AG08395 (cell line): Measurements from ENCODE around the gene TLL2.
A peak's percentile ranks its signal among the peaks of the same experiment; 100 is the strongest.

Experiments
- DNase-seq: peaks from one replicate; pipeline ENCODE4 v3.0.0; 2012; ENCODE audit warnings: mixed read lengths, low spot score

The TLL2 gene

GRCh38 chr10:96421995-96422394, 91.7 kb downstream of the TLL2 start:
- DNase-seq, result no peak

GRCh38 chr10:96420228-96421009, 93.3 kb downstream of the TLL2 start:
- no peak for DNase-seq

GRCh38 chr10:96419351-96419750, 94.4 kb downstream of the TLL2 start:
- no peak for DNase-seq

- no peak for DNase-seq
Measured at GRCh38 chr10:96418582-96418981, 95.1 kb downstream of the TLL2 start.

GRCh38 chr10:96417441-96417840, 96.3 kb downstream of the TLL2 start:
- no peak for DNase-seq

GRCh38 chr10:96416643-96417042, 97.1 kb downstream of the TLL2 start:
- peak; percentile 11 for DNase-seq

GRCh38 chr10:96415891-96416554, 97.7 kb downstream of the TLL2 start:
- no peak for DNase-seq

- DNase-seq, result no peak
Measured at GRCh38 chr10:96415150-96415890, 98.4 kb downstream of the TLL2 start.

GRCh38 chr10:96414303-96414702, 99.4 kb downstream of the TLL2 start:
- no peak for DNase-seq

- no peak for DNase-seq
Measured at GRCh38 chr10:96413151-96413787, 100.5 kb downstream of the TLL2 start.

- DNase-seq, result no peak
Measured at GRCh38 chr10:96411716-96412320, 101.9 kb downstream of the TLL2 start.

- DNase-seq, result no peak
Measured at GRCh38 chr10:96410296-96410695, 103.4 kb downstream of the TLL2 start.

GRCh38 chr10:96408201-96408600, 105.5 kb downstream of the TLL2 start:
- DNase-seq, result no peak

- no peak for DNase-seq
Measured at GRCh38 chr10:96407560-96408069, 106.1 kb downstream of the TLL2 start.

- DNase-seq, result no peak
Measured at GRCh38 chr10:96406091-96406490, 107.6 kb downstream of the TLL2 start.

GRCh38 chr10:96402417-96403305, 111.1 kb downstream of the TLL2 start:
- no peak for DNase-seq

- DNase-seq, result no peak
Measured at GRCh38 chr10:96401036-96401435, 112.7 kb downstream of the TLL2 start.

GRCh38 chr10:96400465-96400864, 113.3 kb downstream of the TLL2 start:
- DNase-seq, result peak; percentile 7

GRCh38 chr10:96397902-96398301, 115.8 kb downstream of the TLL2 start:
- no peak for DNase-seq
